NCI-H2227 treated with DMSO at 0.1 percent for 48 hours (cell line): ENCODE results near the gene NPHP4.

Experiments
- DNase-seq: peaks from one replicate; lab custom pipeline; 2025; lab: John Stamatoyannopoulos, UW

The NPHP4 gene

GRCh38 chr1:5989731-5990271 lies 2.4 kb downstream of the NPHP4 start:
- DNase-seq = no peak

- DNase-seq = no peak
Measured at GRCh38 chr1:5989286-5989605, 3.0 kb downstream of the NPHP4 start.

- DNase-seq = no peak
Measured at GRCh38 chr1:5988596-5989285, 3.5 kb downstream of the NPHP4 start.

- DNase-seq = no peak
Measured at GRCh38 chr1:5986018-5986417, 6.2 kb downstream of the NPHP4 start.

GRCh38 chr1:5985250-5985649 lies 7.0 kb downstream of the NPHP4 start:
- DNase-seq = no peak

- no peak for DNase-seq
Measured at GRCh38 chr1:5983361-5984103, 8.7 kb downstream of the NPHP4 start.

- DNase-seq = peak; percentile 37
Measured at GRCh38 chr1:5982868-5983267, 9.4 kb downstream of the NPHP4 start.

- DNase-seq = no peak
Measured at GRCh38 chr1:5982276-5982675, 9.9 kb downstream of the NPHP4 start.

GRCh38 chr1:5981009-5981380 lies 11.2 kb downstream of the NPHP4 start:
- no peak for DNase-seq

GRCh38 chr1:5980314-5981008 lies 11.8 kb downstream of the NPHP4 start:
- DNase-seq = peak; percentile 71

GRCh38 chr1:5979536-5980313 lies 12.5 kb downstream of the NPHP4 start:
- DNase-seq = no peak

GRCh38 chr1:5978452-5978851 lies 13.8 kb downstream of the NPHP4 start:
- no peak for DNase-seq

- no peak for DNase-seq
Measured at GRCh38 chr1:5977494-5978444, 14.5 kb downstream of the NPHP4 start.

- no peak for DNase-seq
Measured at GRCh38 chr1:5976726-5977493, 15.3 kb downstream of the NPHP4 start.

- no peak for DNase-seq
Measured at GRCh38 chr1:5976231-5976630, 16.0 kb downstream of the NPHP4 start.

GRCh38 chr1:5975133-5975880 lies 16.9 kb downstream of the NPHP4 start:
- peak; percentile 72 for DNase-seq

- no peak for DNase-seq
Measured at GRCh38 chr1:5974631-5975030, 17.6 kb downstream of the NPHP4 start.

- no peak for DNase-seq
Measured at GRCh38 chr1:5973771-5974170, 18.5 kb downstream of the NPHP4 start.

- DNase-seq = no peak
Measured at GRCh38 chr1:5972198-5972520, 20.1 kb downstream of the NPHP4 start.
